Loucy (cell line): ENCODE results near the gene CAMSAP1.

Experiments
- EZH2phosphoT487 ChIP-seq: fragments of 200-600 bp; IDR thresholded peaks from 2 replicates; pipeline ENCODE4 v1.6.1; 2018; ENCODE audit warnings: antibody characterized with exemption, mild to moderate bottlenecking, moderate library complexity, borderline replicate concordance
- TF ChIP-seq, protein P1 (sequence below): fragments of 200-600 bp; sonication (generic); conservative IDR thresholded peaks from 2 replicates; pipeline ENCODE4 v1.5.1; 2014; ENCODE audit warnings: mild to moderate bottlenecking, antibody characterized with exemption, low read length

DNA sequence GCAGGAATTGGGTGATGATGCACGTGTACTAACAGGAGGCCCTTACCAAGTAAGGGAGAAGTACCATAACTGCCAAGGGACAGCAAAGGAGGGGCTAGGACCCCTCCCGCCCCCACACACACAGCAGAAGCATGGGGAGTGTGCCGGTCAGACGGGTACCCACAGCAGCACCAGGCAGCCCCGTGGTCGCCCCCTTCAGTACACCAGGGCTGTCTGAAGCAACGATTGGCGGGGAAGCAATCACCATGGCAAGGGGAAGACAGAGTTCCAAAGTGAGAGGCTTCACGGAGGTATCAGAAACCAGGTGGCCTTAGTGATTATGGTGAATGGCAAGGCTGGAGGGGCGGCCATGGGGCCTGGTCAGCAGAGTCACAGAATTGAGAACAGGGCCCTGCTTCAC lies 72.2 kb downstream of the CAMSAP1 start:
- TF ChIP-seq, protein P1, sequence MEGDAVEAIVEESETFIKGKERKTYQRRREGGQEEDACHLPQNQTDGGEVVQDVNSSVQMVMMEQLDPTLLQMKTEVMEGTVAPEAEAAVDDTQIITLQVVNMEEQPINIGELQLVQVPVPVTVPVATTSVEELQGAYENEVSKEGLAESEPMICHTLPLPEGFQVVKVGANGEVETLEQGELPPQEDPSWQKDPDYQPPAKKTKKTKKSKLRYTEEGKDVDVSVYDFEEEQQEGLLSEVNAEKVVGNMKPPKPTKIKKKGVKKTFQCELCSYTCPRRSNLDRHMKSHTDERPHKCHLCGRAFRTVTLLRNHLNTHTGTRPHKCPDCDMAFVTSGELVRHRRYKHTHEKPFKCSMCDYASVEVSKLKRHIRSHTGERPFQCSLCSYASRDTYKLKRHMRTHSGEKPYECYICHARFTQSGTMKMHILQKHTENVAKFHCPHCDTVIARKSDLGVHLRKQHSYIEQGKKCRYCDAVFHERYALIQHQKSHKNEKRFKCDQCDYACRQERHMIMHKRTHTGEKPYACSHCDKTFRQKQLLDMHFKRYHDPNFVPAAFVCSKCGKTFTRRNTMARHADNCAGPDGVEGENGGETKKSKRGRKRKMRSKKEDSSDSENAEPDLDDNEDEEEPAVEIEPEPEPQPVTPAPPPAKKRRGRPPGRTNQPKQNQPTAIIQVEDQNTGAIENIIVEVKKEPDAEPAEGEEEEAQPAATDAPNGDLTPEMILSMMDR: no peak
- TF ChIP-seq EZH2phosphoT487: no peak
